ENCODE measurements around the gene CCDC116.
"Not testable (repeated sequence)": the region's sequence is repeated elsewhere in the genome, so short reads cannot be mapped to it uniquely, and the experiment has no call there.

Gene CCDC116

GRCh38 chr22:21652010-21652546, 19.5 kb downstream of the CCDC116 start:
- peak; percentile 94 for DNase-seq (ENCODE audit: low spot score)

DNA sequence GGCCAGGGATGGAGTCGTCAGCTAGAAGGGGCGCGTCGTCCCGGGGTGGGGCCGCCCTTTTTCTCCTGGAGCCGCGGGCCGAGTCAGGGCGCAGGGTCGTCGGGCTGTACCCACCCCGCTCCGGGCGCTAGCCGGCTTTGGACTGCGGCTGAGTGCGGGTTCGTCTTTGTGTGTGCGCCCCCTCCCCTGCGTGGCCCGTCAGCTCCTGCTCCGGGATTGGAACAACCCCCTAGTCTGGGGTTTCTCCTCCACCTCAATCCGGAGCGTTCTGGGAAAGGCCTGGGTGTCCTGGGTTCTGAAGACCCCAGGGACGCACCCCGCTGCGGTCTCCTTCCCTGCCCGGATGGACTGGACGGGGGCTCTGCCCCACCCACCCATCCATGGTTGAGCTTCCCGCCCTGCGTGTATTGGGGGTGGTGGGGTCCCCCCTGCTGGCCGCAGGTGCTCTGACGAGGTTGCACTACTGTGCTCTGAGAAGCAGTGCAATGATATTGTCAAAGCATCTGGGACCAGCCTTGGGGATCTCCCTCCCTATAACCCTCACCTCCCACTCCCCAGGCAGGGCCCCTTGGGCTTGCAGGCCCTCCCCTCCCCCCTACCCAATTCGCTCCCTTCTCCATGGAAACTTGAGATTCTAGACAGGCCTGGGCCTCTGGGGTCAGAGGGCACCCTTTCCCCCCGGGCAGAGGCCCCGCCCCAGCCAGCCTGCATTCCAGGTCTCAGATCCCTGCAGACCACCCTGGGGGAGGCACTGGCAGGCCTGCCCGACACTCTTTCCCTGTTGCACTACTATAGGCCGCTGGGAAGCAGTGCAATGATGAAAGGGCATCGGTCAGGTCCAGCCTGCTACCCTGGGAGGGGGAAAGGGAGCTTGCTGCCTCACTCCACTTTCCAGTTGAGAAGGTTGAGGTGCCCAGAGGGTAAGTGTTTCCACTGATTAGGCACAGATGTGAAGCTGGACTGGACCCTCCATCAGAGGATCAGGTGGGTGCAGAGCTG, 20.3 kb downstream of the CCDC116 start:
- no peak for DNase-seq (ENCODE audit: low spot score)

DNA sequence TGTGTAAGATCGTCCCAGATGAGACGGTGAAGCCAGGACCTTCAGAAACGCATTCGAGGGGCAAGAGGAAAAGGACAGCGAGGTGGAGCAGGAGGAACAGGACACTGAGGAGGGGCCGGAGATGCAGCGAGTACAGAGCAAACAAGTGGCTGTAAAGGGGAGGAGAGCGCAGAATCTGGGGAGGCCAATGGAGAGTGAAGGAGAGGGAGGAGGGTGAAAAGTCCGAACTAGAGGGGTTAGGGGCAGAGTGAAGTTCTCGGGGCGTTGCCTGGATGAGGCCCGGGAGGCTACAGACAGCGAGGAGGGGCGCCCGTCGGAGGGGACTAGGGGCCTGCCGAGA, 24.4 kb downstream of the CCDC116 start:
- DNase-seq (ENCODE audit: low spot score): no peak

DNA sequence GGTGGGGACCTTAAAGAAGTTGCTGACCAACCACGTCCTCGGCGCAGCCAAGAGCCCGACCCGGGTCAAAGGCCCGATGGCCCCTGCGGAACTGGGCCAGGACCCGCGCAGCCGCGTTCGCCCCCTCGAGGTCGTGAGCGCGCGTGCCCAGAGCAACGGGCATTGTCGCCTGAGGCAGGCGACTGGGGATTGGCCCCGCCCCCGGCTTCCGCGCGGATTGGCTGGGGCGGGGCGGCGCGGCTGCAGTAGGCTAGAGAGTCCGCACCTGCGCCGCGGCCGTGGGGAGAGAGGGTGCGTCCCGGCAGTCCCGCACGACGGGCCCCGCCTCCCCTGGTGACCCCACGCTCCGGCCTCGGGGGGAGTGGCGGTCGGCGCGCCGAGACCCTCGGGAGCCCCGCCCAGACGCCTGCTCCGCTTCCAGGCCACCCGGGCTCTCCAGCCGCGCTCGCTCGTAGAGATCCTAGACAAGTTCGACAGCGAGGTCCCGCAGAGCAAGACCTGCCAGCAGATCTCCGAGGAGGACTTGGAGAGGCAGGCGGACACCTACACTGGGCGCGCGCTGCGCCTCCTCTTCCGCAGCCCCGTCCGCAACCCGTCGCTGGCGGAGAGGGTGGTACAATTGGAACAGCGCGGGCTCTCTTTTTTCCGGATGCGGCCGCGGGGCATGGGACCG, 24.9 kb downstream of the CCDC116 start:
- peak; percentile 77 for DNase-seq (ENCODE audit: low spot score)

GRCh38 chr22:21659864-21660525, 27.4 kb downstream of the CCDC116 start:
- no peak for DNase-seq (ENCODE audit: low spot score)

DNA sequence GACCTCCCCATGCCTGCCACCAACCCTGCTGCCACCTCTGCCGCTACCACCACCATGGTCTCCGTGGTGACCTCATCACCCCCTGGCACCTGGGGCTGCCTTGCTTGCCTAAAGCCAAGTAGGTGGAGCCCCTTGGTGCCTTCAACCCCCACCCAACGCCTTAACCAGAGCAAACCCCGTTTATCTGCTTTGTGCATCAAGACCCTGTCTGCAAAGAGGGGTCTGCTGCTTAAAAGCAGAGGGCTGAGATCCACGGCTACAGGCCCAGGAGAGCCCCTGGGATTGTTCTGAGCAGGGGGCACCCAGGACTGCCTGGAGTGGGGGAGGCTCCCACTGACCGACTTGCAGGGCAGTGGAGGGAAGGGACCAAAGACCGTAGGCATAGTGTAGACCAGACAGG, 28.3 kb downstream of the CCDC116 start:
- DNase-seq (ENCODE audit: low spot score): no peak

GRCh38 chr22:21661991-21662390, 29.4 kb downstream of the CCDC116 start:
- DNase-seq (ENCODE audit: low spot score): no peak

DNA sequence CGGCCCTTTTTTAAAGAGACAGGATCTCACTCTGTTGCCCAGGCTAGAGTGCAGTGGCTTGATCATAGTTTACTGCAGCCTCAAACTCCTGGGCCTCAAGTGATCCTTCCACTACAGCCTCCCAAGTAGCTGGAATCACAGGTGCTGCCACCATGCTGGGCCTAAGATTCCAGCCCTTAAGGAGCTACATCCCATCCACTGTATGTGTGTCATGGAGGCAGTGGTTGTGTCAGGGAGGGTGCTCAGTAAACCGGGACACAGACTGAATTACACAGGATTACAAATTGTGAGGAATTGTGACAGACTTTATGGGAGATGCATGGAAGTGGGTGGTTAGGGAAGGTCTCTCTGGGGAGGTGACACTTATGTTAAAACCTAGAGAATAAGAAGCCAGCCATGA, 31.2 kb downstream of the CCDC116 start:
- no peak for DNase-seq (ENCODE audit: low spot score)

DNA sequence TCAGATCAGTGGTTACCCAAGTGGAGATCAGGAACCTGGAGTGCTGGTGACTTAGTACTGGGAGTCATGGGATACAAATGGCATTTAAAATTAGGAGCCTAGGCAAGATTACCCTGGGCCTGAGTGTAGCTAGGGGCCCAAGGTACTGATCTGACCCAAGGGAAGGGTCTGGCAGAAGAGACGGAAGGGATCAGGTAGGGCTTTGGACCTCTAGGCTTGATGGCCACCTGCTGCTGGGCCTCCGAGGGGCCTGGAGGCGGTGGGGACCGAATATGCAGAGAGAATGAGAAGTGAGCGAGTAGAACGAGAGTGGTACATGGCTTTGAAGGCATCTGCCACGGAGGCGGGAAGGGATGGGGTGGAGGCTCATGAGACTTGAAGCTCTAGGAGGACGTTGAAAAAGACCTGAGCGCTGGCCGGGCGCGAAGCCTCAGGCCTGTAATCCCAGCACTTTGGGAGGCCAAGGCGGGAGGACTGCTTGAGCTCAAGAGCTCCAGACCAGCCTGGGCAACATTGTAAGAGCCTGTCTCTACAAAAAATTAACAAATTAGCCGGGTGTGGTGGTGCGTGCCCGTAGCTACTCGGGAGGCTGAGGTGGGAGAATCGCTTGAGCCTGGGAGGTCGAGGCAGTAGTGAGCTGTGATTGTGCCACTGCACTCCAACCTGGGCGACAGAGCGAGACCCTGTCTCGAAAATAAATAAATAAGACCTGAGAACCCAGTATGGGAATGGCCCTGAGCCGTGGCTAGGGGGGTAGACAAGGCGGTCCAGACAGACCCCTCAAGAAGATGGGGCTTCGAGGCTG, 32.7 kb downstream of the CCDC116 start:
- no peak for DNase-seq (ENCODE audit: low spot score)

GRCh38 chr22:21666786-21667185, 34.2 kb downstream of the CCDC116 start:
- no peak for DNase-seq (ENCODE audit: low spot score)

- no peak for DNase-seq (ENCODE audit: low spot score)
Measured at GRCh38 chr22:21669026-21669425, 36.5 kb downstream of the CCDC116 start.

GRCh38 chr22:21672107-21672629, 39.6 kb downstream of the CCDC116 start:
- no peak for DNase-seq (ENCODE audit: low spot score)

- DNase-seq (ENCODE audit: low spot score): no peak
Measured at GRCh38 chr22:21673534-21674321, 41.2 kb downstream of the CCDC116 start.

GRCh38 chr22:21674638-21675245, 42.2 kb downstream of the CCDC116 start:
- peak; percentile 58 for DNase-seq (ENCODE audit: low spot score)

- no peak for DNase-seq (ENCODE audit: low spot score)
Measured at GRCh38 chr22:21677606-21678443, 45.3 kb downstream of the CCDC116 start.

DNA sequence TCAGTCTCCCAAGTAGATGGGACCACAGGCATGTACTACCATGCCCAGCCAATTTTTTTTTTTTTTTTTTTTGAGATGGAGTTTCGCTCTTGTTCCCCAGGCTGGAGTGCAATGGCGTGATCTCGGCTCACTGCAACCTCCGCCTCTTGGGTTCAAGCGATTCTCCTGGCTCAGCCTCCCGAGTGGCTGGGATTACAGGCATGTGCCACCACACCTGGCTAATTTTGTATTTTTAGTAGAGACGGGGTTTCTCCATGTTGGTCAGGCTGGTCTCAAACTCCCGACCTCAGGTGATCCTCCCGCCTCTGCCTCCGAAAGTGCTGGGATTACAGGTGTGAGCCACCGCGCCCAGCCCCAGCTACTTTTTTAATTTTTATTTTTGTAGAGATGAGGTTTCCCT, 46.3 kb downstream of the CCDC116 start:
- DNase-seq (ENCODE audit: low spot score): not testable (repeated sequence)

GRCh38 chr22:21679383-21679782, 46.8 kb downstream of the CCDC116 start:
- DNase-seq (ENCODE audit: low spot score): no peak

- DNase-seq (ENCODE audit: low spot score): no peak
Measured at GRCh38 chr22:21680830-21681565, 48.4 kb downstream of the CCDC116 start.
